ENCODE data around the gene ZNF536.

Gene ZNF536

GRCh38 chr19:30364866-30365800 is 7.1 kb upstream of the ZNF536 start:
- DNase-seq = no peak

GRCh38 chr19:30366282-30366681 is 5.9 kb upstream of the ZNF536 start:
- no peak for DNase-seq

GRCh38 chr19:30367006-30367405 is 5.2 kb upstream of the ZNF536 start:
- no peak for DNase-seq

- DNase-seq = no peak
Observed at GRCh38 chr19:30367421-30367820, 4.8 kb upstream of the ZNF536 start.

GRCh38 chr19:30369833-30370232 is 2.4 kb upstream of the ZNF536 start:
- no peak for DNase-seq

- no peak for DNase-seq
Observed at GRCh38 chr19:30371161-30371836, 885 bp upstream of the ZNF536 start.

- DNase-seq = no peak
Observed at GRCh38 chr19:30373593-30373992, 1.4 kb downstream of the ZNF536 start.

GRCh38 chr19:30374539-30374864 is 2.3 kb downstream of the ZNF536 start:
- DNase-seq = no peak

GRCh38 chr19:30374865-30375552 is 2.8 kb downstream of the ZNF536 start:
- DNase-seq = no peak

- DNase-seq = no peak
Observed at GRCh38 chr19:30375553-30376031, 3.4 kb downstream of the ZNF536 start.

- no peak for DNase-seq
Observed at GRCh38 chr19:30376272-30376671, 4.1 kb downstream of the ZNF536 start.

GRCh38 chr19:30376826-30377425 is 4.7 kb downstream of the ZNF536 start:
- no peak for DNase-seq

- DNase-seq = no peak
Observed at GRCh38 chr19:30378701-30379100, 6.5 kb downstream of the ZNF536 start.

GRCh38 chr19:30379841-30380610 is 7.8 kb downstream of the ZNF536 start:
- DNase-seq = no peak

GRCh38 chr19:30381366-30381765 is 9.2 kb downstream of the ZNF536 start:
- DNase-seq = no peak

- no peak for DNase-seq
Observed at GRCh38 chr19:30385174-30385573, 13.0 kb downstream of the ZNF536 start.

- DNase-seq = no peak
Observed at GRCh38 chr19:30385666-30386065, 13.5 kb downstream of the ZNF536 start.

- DNase-seq = no peak
Observed at GRCh38 chr19:30386551-30387143, 14.5 kb downstream of the ZNF536 start.

- no peak for DNase-seq
Observed at GRCh38 chr19:30387311-30388115, 15.3 kb downstream of the ZNF536 start.

- DNase-seq = no peak
Observed at GRCh38 chr19:30388327-30388726, 16.1 kb downstream of the ZNF536 start.

GRCh38 chr19:30388819-30389218 is 16.6 kb downstream of the ZNF536 start:
- no peak for DNase-seq
